Measurements from ENCODE around the gene SLC7A5. TPM values are rescaled to one million over a fixed set of nuclear protein-coding genes. Genes with fewer than 3 reads are reported as not detected.

Gene SLC7A5
- total and polyA plus RNA-seq, 2 of the 13 experiments (the other 11 are each of a cell fraction or from before 2014, with no cell fraction given): 79.6 to 155 TPM

- TF ChIP-seq PAXIP1 (CRISPR knock-in tag; conservative IDR thresholded peaks at IDR 0.05) (0 out of 2 replicates have a peak, but pooled peaks have one; percentile 39), ZFP36L1 (CRISPR knock-in tag; IDR thresholded peaks at IDR 0.05) (no peak), STAG1 (CRISPR knock-in tag; IDR thresholded peaks at IDR 0.05) (peak; percentile 78), LCORL (IDR thresholded peaks at IDR 0.05) (no peak), LCORL (CRISPR knock-in tag; IDR thresholded peaks at IDR 0.05) (peak; percentile 54; the same call in 1 of the 2 replicates), ZGPAT (CRISPR knock-in tag; IDR thresholded peaks at IDR 0.05) (0 out of 2 replicates have a peak, but pooled peaks have one; percentile 36), SALL1 (CRISPR knock-in tag; IDR thresholded peaks at IDR 0.05) (peak; percentile 31; the same call in 1 of the 2 replicates), SPEN (CRISPR knock-in tag; IDR thresholded peaks at IDR 0.05; ENCODE audit: low read depth) (0 out of 2 replicates have a peak, but pooled peaks have one; percentile 2), GATAD1 (CRISPR knock-in tag; IDR thresholded peaks at IDR 0.05) (0 out of 2 replicates have a peak, but pooled peaks have one; percentile 19), FOSL2 (CRISPR knock-in tag; IDR thresholded peaks at IDR 0.05) (peak; percentile 35; the same call in 1 of the 2 replicates), CEBPB (IDR thresholded peaks at IDR 0.05; ENCODE audit: borderline replicate concordance, low read depth, low read length) (0 out of 2 replicates have a peak, but pooled peaks have one; percentile 33)
- TF ChIP-seq, protein P1, sequence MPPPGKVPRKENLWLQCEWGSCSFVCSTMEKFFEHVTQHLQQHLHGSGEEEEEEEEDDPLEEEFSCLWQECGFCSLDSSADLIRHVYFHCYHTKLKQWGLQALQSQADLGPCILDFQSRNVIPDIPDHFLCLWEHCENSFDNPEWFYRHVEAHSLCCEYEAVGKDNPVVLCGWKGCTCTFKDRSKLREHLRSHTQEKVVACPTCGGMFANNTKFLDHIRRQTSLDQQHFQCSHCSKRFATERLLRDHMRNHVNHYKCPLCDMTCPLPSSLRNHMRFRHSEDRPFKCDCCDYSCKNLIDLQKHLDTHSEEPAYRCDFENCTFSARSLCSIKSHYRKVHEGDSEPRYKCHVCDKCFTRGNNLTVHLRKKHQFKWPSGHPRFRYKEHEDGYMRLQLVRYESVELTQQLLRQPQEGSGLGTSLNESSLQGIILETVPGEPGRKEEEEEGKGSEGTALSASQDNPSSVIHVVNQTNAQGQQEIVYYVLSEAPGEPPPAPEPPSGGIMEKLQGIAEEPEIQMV (CRISPR knock-in tag; IDR thresholded peaks at IDR 0.05; ENCODE audit: low read depth): no peak
- TF ChIP-seq, protein P2, sequence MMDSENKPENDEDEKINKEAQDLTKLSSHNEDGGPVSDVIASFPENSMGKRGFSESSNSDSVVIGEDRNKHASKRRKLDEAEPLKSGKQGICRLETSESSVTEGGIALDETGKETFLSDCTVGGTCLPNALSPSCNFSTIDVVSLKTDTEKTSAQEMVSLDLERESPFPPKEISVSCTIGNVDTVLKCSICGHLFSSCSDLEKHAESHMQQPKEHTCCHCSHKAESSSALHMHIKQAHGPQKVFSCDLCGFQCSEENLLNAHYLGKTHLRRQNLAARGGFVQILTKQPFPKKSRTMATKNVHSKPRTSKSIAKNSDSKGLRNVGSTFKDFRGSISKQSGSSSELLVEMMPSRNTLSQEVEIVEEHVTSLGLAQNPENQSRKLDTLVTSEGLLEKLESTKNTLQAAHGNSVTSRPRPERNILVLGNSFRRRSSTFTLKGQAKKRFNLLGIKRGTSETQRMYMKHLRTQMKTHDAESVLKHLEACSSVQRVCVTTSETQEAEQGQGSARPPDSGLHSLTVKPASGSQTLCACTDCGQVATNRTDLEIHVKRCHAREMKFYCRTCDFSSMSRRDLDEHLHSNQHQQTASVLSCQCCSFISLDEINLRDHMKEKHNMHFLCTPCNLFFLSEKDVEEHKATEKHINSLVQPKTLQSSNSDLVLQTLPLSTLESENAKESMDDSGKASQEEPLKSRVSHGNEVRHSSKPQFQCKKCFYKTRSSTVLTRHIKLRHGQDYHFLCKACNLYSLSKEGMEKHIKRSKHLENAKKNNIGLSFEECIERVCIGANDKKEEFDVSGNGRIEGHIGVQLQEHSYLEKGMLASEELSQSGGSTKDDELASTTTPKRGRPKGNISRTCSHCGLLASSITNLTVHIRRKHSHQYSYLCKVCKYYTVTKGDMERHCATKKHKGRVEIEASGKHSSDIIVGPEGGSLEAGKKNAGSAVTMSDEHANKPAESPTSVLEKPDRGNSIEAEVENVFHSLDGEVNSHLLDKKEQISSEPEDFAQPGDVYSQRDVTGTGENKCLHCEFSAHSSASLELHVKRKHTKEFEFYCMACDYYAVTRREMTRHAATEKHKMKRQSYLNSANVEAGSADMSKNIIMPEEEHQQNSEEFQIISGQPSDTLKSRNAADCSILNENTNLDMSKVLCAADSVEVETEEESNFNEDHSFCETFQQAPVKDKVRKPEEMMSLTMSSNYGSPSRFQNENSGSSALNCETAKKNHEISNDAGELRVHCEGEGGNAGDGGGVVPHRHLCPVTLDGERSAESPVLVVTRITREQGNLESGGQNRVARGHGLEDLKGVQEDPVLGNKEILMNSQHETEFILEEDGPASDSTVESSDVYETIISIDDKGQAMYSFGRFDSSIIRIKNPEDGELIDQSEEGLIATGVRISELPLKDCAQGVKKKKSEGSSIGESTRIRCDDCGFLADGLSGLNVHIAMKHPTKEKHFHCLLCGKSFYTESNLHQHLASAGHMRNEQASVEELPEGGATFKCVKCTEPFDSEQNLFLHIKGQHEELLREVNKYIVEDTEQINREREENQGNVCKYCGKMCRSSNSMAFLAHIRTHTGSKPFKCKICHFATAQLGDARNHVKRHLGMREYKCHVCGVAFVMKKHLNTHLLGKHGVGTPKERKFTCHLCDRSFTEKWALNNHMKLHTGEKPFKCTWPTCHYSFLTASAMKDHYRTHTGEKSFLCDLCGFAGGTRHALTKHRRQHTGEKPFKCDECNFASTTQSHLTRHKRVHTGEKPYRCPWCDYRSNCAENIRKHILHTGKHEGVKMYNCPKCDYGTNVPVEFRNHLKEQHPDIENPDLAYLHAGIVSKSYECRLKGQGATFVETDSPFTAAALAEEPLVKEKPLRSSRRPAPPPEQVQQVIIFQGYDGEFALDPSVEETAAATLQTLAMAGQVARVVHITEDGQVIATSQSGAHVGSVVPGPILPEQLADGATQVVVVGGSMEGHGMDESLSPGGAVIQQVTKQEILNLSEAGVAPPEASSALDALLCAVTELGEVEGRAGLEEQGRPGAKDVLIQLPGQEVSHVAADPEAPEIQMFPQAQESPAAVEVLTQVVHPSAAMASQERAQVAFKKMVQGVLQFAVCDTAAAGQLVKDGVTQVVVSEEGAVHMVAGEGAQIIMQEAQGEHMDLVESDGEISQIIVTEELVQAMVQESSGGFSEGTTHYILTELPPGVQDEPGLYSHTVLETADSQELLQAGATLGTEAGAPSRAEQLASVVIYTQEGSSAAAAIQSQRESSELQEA (CRISPR knock-in tag; IDR thresholded peaks at IDR 0.05; ENCODE audit: not compliant biosample characterization): peak; percentile 18
These were observed 57.1 kb downstream of the SLC7A5 start (continued) for GRCh38 chr16:87812200-87812656.
